ENCODE results near the gene C1orf232. TPM values are rescaled to one million over a fixed set of nuclear protein-coding genes. Genes with fewer than 3 reads are reported as not detected.

Gene C1orf232
- total RNA-seq, 2 experiments from 2014 or later: not detected

GRCh38 chr1:26160527-26161414 is 8.0 kb downstream of the C1orf232 start:
- ATAC-seq (ENCODE audit: poor library complexity) (no peak), DNase-seq (no peak)
- ChIA-PET CTCF (interaction anchor here (0.8 kb wide), 1 partner anchor 16 kb away, joined by 4 read pairs; no protein-coding TSS in a partner anchor), POLR2A (interaction anchor here (0.7 to 1.3 kb wide), 2 partner anchors 73 kb away, joined by 4 to 5 read pairs; partner anchors contain the start of gene CEP85)
- peaks cover 42% of the 10 kb centered on the region for H3K27me3 Mint-ChIP-seq
- Histone ChIP-seq H3K4me1 (ENCODE audit: insufficient read depth, low read length) (peaks cover 31% of the 10 kb centered on the region), H3K36me3 (ENCODE audit: insufficient read depth, low read length) (no peaks in the 10 kb centered on the region), H3K9me3 (ENCODE audit: control insufficient read depth in 1 of 2, insufficient read depth in 1 of 2, low read length in 2 of 2) (no peaks in the 10 kb centered on the region), H3K4me3 (ENCODE audit: low read length) (no peak overlapping the region), H3K27me3 (ENCODE audit: control insufficient read depth in 1 of 2, insufficient read depth in 2 of 2, low read length in 2 of 2) (peaks cover 30 to 44% of the 10 kb centered on the region in 2 experiments), H3K27ac (ENCODE audit: low read depth in 1 of 2, low read length in 2 of 2) (no peak overlapping the region)
- H3K4me1 Mint-ChIP-seq (ENCODE audit: low read depth): peaks cover 5% of the 10 kb centered on the region
- no peaks in the 10 kb centered on the region for H3K36me3 Mint-ChIP-seq (ENCODE audit: low read depth)
- H3K27ac Mint-ChIP-seq: no peak overlapping the region
- H3K4me3 Mint-ChIP-seq: no peak overlapping the region
- no peaks in the 10 kb centered on the region for H3K9me3 Mint-ChIP-seq
- intact Hi-C loops (cut with DNase I, micrococcal nuclease): loop anchor here in 1 of 2 experiments (10.0 kb wide), 2 partner anchors 204 to 234 kb away; no protein-coding TSS in a partner anchor
- TF ChIP-seq CTCF (IDR thresholded peaks at IDR 0.05): no peak

GRCh38 chr1:26159743-26160039 is 9.1 kb downstream of the C1orf232 start:
- Mint-ChIP-seq H3K9me3 (no peaks in the 10 kb centered on the region), H3K36me3 (ENCODE audit: low read depth) (no peaks in the 10 kb centered on the region), H3K4me1 (ENCODE audit: low read depth) (peaks cover 5% of the 10 kb centered on the region), H3K27me3 (peaks cover 51% of the 10 kb centered on the region), H3K27ac (no peak overlapping the region), H3K4me3 (peak overlapping the region; percentile 51)
- no peak for TF ChIP-seq CTCF (IDR thresholded peaks at IDR 0.05)
- Histone ChIP-seq H3K36me3 (ENCODE audit: insufficient read depth, low read length) (no peaks in the 10 kb centered on the region), H3K4me1 (ENCODE audit: insufficient read depth, low read length) (peaks cover 31% of the 10 kb centered on the region), H3K27ac (ENCODE audit: low read depth in 1 of 2, low read length in 2 of 2) (no peak overlapping the region), H3K9me3 (ENCODE audit: control insufficient read depth in 1 of 2, insufficient read depth in 1 of 2, low read length in 2 of 2) (no peaks in the 10 kb centered on the region), H3K27me3 (ENCODE audit: control insufficient read depth in 1 of 2, insufficient read depth in 2 of 2, low read length in 2 of 2) (peaks cover 30 to 44% of the 10 kb centered on the region in 2 experiments), H3K4me3 (ENCODE audit: low read length) (no peak overlapping the region)
- ATAC-seq (ENCODE audit: poor library complexity) (no peak), DNase-seq (no peak)
- POLR2A ChIA-PET: no interaction called here
- CTCF ChIA-PET: interaction anchor here (0.8 kb wide), 1 partner anchor 15 kb away, joined by 4 read pairs; no protein-coding TSS in a partner anchor
- intact Hi-C loops (cut with DNase I, micrococcal nuclease): loop anchor here in 1 of 2 experiments (10.0 kb wide), 2 partner anchors 205 to 235 kb away; no protein-coding TSS in a partner anchor

GRCh38 chr1:26158908-26159742 is 9.6 kb downstream of the C1orf232 start, which contains the start of gene FAM110D:
FAM110D (plus strand) TSS chr1:26159079; CDS start chr1:26161292, 2,213 bp downstream.
- CTCF ChIA-PET: no interaction called here
- intact Hi-C loops (cut with DNase I, micrococcal nuclease): no loop called here
- no peaks in the 10 kb centered on the region for H3K9me3 ChIP-seq (ENCODE audit: control insufficient read depth in 1 of 2, insufficient read depth in 1 of 2, low read length in 2 of 2)
- no peak within 1 kb of the TSS for H3K27ac ChIP-seq (ENCODE audit: low read depth in 1 of 2, low read length in 2 of 2)
- Mint-ChIP-seq H3K4me3 (peak within 1 kb of the TSS; percentile 51), H3K4me1 (ENCODE audit: low read depth) (peaks cover 5% of the 10 kb centered on the region), H3K36me3 (ENCODE audit: low read depth) (no peaks in the 10 kb centered on the region), H3K9me3 (no peaks in the 10 kb centered on the region), H3K27ac (no peak within 1 kb of the TSS), H3K27me3 (peaks cover 54% of the 10 kb centered on the region)
- H3K4me1 ChIP-seq (ENCODE audit: insufficient read depth, low read length): peaks cover 27% of the 10 kb centered on the region
- H3K36me3 ChIP-seq (ENCODE audit: insufficient read depth, low read length): no peaks in the 10 kb centered on the region
- ATAC-seq (ENCODE audit: poor library complexity): no peak
- POLR2A ChIA-PET: no interaction called here
- no peak within 1 kb of the TSS for H3K4me3 ChIP-seq (ENCODE audit: low read length)
- no peak for TF ChIP-seq CTCF (IDR thresholded peaks at IDR 0.05)
- no peak for DNase-seq
- H3K27me3 ChIP-seq (ENCODE audit: control insufficient read depth in 1 of 2, insufficient read depth in 2 of 2, low read length in 2 of 2): peaks cover 30 to 44% of the 10 kb centered on the region in 2 experiments
